H1 (cell line): ENCODE measurements around the gene COLEC11. TPM values are rescaled to one million over a fixed set of nuclear protein-coding genes. Genes with fewer than 3 reads are reported as not detected.

Experiments used
- CTCF ChIA-PET: fragments of 300-600 bp; sonication (Branson Sonifier 250); formaldehyde crosslinking; loops from one replicate; lab custom pipeline; 2021; ENCODE audit not compliant: partially characterized antibody; lab: Charles Lee
- POLR2A ChIA-PET: fragments of 300-600 bp; sonication (Branson Sonifier 250); formaldehyde crosslinking; loops from one replicate; lab custom pipeline; 2021; ENCODE audit warnings: inconsistent platforms; ENCODE audit not compliant: partially characterized antibody; lab: Charles Lee
- DNase-seq, 2 experiments: peaks; one replicate each; pipeline versions ENCODE4 v3.0.0 to v3.0.0-alpha.2; 2010 to 2022; ENCODE audit warnings: low spot score in 2 of 2, low read depth in 1 of 2, mixed read lengths in 1 of 2
- FAIRE-seq: peaks from 2 replicates; lab custom pipeline; 2011; peaks lifted over from hg19 to GRCh38; lab: Jason Lieb, UNC
- H2AFZ ChIP-seq: 2 replicates; pipeline ENCODE4 v1.8.1; 2012; ENCODE audit warnings: low read length, inconsistent platforms
- H2AK5ac ChIP-seq: 2 replicates; pipeline ENCODE4 v1.6.1; 2013; ENCODE audit warnings: low read depth, low read length
- H2BK120ac ChIP-seq: replicated peaks from 2 replicates; pipeline ENCODE3; 2013; ENCODE audit warnings: low read depth, low read length, inconsistent platforms
- H2BK12ac ChIP-seq: 2 replicates; pipeline ENCODE4 v1.6.1; 2013; ENCODE audit warnings: low read depth, low read length
- H2BK15ac ChIP-seq: 2 replicates; pipeline ENCODE4 v1.6.1; 2013; ENCODE audit warnings: low read length
- H2BK20ac ChIP-seq: 2 replicates; pipeline ENCODE4 v1.6.1; 2013; ENCODE audit warnings: low read length
- H2BK5ac ChIP-seq: 2 replicates; pipeline ENCODE4 v1.6.1; 2013; ENCODE audit warnings: low read depth, low read length
- H3K14ac ChIP-seq: 2 replicates; pipeline ENCODE4 v1.6.1; 2013; ENCODE audit warnings: inconsistent platforms; ENCODE audit not compliant: insufficient read length
- H3K18ac ChIP-seq: 2 replicates; pipeline ENCODE4 v1.6.1; 2013; ENCODE audit warnings: low read length; ENCODE audit errors: extremely low read depth
- H3K23ac ChIP-seq: 2 replicates; pipeline ENCODE4 v1.6.1; 2013; ENCODE audit warnings: inconsistent platforms; ENCODE audit not compliant: insufficient read length
- H3K23me2 ChIP-seq: 2 replicates; pipeline ENCODE4 v1.6.1; 2013; ENCODE audit warnings: low read depth, low read length
- H3K27ac ChIP-seq: 2 replicates; pipeline ENCODE4 v1.6.1; 2011; ENCODE audit warnings: low read depth, low read length, inconsistent platforms
- H3K27me3 ChIP-seq, 4 experiments: replicated peaks in 1 of 4; 1 replicate in 1 of 4; 2 replicates in 3 of 4; pipeline versions ENCODE4 v1.6.1 to v1.8.1; 2011 to 2013; ENCODE audit warnings: low read length in 3 of 4, mild to moderate bottlenecking in 3 of 4, inconsistent platforms in 2 of 4, mixed read lengths in 2 of 4, moderate library complexity in 1 of 4; ENCODE audit not compliant: control insufficient read depth in 3 of 4, insufficient read depth in 3 of 4; ENCODE audit errors: extremely low read depth in 1 of 4
- H3K36me3 ChIP-seq, 4 experiments: 2 replicates each; pipeline versions ENCODE4 v1.6.1 to v1.8.1; 2011 to 2013; ENCODE audit warnings: mild to moderate bottlenecking in 4 of 4, low read length in 3 of 4, moderate library complexity in 2 of 4, control low read depth in 1 of 4, inconsistent platforms in 1 of 4; ENCODE audit not compliant: insufficient read depth in 4 of 4, control insufficient read depth in 2 of 4
- H3K4ac ChIP-seq: replicated peaks from 2 replicates; pipeline ENCODE3; 2013; ENCODE audit warnings: low read length, low read depth, mixed read lengths, inconsistent platforms; ENCODE audit not compliant: insufficient read length
- H3K4me1 ChIP-seq, 4 experiments: replicated peaks in 1 of 4; 1 replicate in 1 of 4; 2 replicates in 3 of 4; pipeline versions ENCODE4 v1.6.1 to v1.8.1; 2011 to 2013; ENCODE audit warnings: low read length in 3 of 4, inconsistent platforms in 2 of 4, mixed read lengths in 1 of 4; ENCODE audit not compliant: insufficient read depth in 4 of 4, control insufficient read depth in 3 of 4
- H3K4me2 ChIP-seq, 2 experiments: 2 replicates each; pipeline versions ENCODE4 v1.6.1 to v1.8.1; 2011 to 2013; ENCODE audit warnings: low read depth in 2 of 2, low read length in 2 of 2, control low read depth in 1 of 2, inconsistent platforms in 1 of 2, mild to moderate bottlenecking in 1 of 2; ENCODE audit not compliant: insufficient read depth in 1 of 2
- H3K4me3 ChIP-seq, 4 experiments: fragments of 200-600, 300-600 bp in 1 of 4; sonication (generic), shearing (Covaris generic), sonication (Bioruptor Twin) in 1 of 4; 2 replicates each; pipeline versions ENCODE4 v1.5.1 to v1.8.1; 2011 to 2016; ENCODE audit warnings: low read length in 4 of 4, low read depth in 3 of 4, control low read depth in 2 of 4, inconsistent platforms in 2 of 4, mild to moderate bottlenecking in 2 of 4, mixed read lengths in 1 of 4, moderate library complexity in 1 of 4; ENCODE audit not compliant: insufficient read depth in 2 of 4; ENCODE audit errors: extremely low read depth in 1 of 4
- H3K56ac ChIP-seq: replicated peaks from 2 replicates; pipeline ENCODE3; 2013; ENCODE audit warnings: low read depth, mild to moderate bottlenecking, mixed read lengths, low read length, inconsistent platforms; ENCODE audit not compliant: insufficient read length
- H3K79me1 ChIP-seq: 2 replicates; pipeline ENCODE4 v1.6.1; 2013; ENCODE audit warnings: low read depth, low read length, control low read depth
- H3K79me2 ChIP-seq, 2 experiments: 2 replicates each; pipeline versions ENCODE4 v1.6.1 to v1.8.1; 2012 to 2013; ENCODE audit warnings: low read length in 2 of 2, mild to moderate bottlenecking in 2 of 2, inconsistent platforms in 1 of 2; ENCODE audit not compliant: insufficient read depth in 2 of 2, control insufficient read depth in 1 of 2
- H3K9ac ChIP-seq, 4 experiments: replicated peaks in 1 of 4; 1 replicate in 1 of 4; 2 replicates in 3 of 4; pipeline versions ENCODE4 v1.6.1 to v1.8.1; 2011 to 2013; ENCODE audit warnings: low read depth in 3 of 4, low read length in 3 of 4, control low read depth in 2 of 4, mild to moderate bottlenecking in 2 of 4, moderate library complexity in 2 of 4, inconsistent platforms in 1 of 4; ENCODE audit errors: extremely low read depth in 1 of 4
- H3K9me3 ChIP-seq, 2 experiments: 2 replicates each; pipeline versions ENCODE4 v1.6.1 to v1.8.1; 2012 to 2013; ENCODE audit warnings: mild to moderate bottlenecking in 2 of 2, moderate library complexity in 2 of 2, control low read depth in 1 of 2, inconsistent platforms in 1 of 2, low read depth in 1 of 2, low read length in 1 of 2, mixed read lengths in 1 of 2; ENCODE audit not compliant: insufficient read depth in 2 of 2
- H4K20me1 ChIP-seq, 2 experiments: replicated peaks in 1 of 2; 2 replicates each; pipeline versions ENCODE3 to v1.8.1; 2011 to 2013; ENCODE audit warnings: inconsistent platforms in 2 of 2, low read length in 2 of 2, mild to moderate bottlenecking in 1 of 2; ENCODE audit not compliant: insufficient read depth in 2 of 2, control insufficient read depth in 1 of 2
- H4K5ac ChIP-seq: 2 replicates; pipeline ENCODE4 v1.6.1; 2013; ENCODE audit warnings: low read length, low read depth, mixed read lengths, inconsistent platforms; ENCODE audit not compliant: insufficient read length
- H4K8ac ChIP-seq: 2 replicates; pipeline ENCODE4 v1.8.0; 2013; ENCODE audit warnings: mild to moderate bottlenecking, moderate library complexity, low read length, inconsistent platforms; ENCODE audit not compliant: insufficient read depth; ENCODE audit errors: extremely low read depth
- H4K91ac ChIP-seq: replicated peaks from 2 replicates; pipeline ENCODE3; 2013; ENCODE audit warnings: low read length, mixed read lengths, inconsistent platforms; ENCODE audit not compliant: insufficient read length
- GTF2F1 ChIP-seq: IDR thresholded peaks from 2 replicates; pipeline ENCODE4 v1.6.1; 2012; ENCODE audit warnings: low read depth, low read length, improper control_type of control experiment, borderline replicate concordance
- KDM1A ChIP-seq: fragments of 200-600, 300-600 bp; sonication (generic); IDR thresholded peaks from 2 replicates; pipeline ENCODE4 v1.7.1; 2016; ENCODE audit warnings: mild to moderate bottlenecking, low read length, borderline replicate concordance
- KDM5A ChIP-seq: fragments of 200-600 bp; IDR thresholded peaks from 2 replicates; pipeline ENCODE4 v1.7.1; 2012; ENCODE audit warnings: mild to moderate bottlenecking, low read length, inconsistent platforms, mixed read lengths
- SP1 ChIP-seq: IDR thresholded peaks from 2 replicates; pipeline ENCODE4 v1.6.1; 2011; ENCODE audit warnings: low read depth, low read length
- WGBS, 2 experiments: shearing (Covaris generic) in 1 of 2; methylation state at CpG; one replicate each; pipeline versions ENCODE4 v1.1.6 to v1.1.7; 2013 to 2015; ENCODE audit warnings: low lambda C conversion rate in 2 of 2, mixed read lengths in 2 of 2, inconsistent platforms in 1 of 2, low coverage in 1 of 2, missing lambda C conversion rate in 1 of 2; ENCODE audit not compliant: insufficient replicate concordance in 2 of 2, insufficient coverage in 1 of 2, insufficient read length in 1 of 2; ENCODE audit errors: extremely low coverage in 1 of 2, missing lambda C conversion rate in 1 of 2; 5-methylcytosine and 5-hydroxymethylcytosine counted together
- polyA plus RNA-seq, 7 experiments: library from polyadenylated mRNA; depleted of rRNA in 3 of 7; stranded (reverse) in 5 of 7; unstranded in 2 of 7; fragments of >200 nt in 5 of 7; fragments of 200-250 nt in 2 of 7; gene quantifications; 1 replicate in 5 of 7; 2 replicates in 1 of 7; 4 replicates in 1 of 7; pipeline versions ENCODE4 v1.2.1 to v1.2.3, GENCODE V29; 2011 to 2013; ENCODE audit warnings: missing spikeins in 2 of 7, mixed read lengths in 2 of 7
- total RNA-seq: library from RNA; stranded (reverse); fragmentation: NEBNext Ultra II Directional; extraction: Animal tissue kit (Norgen Biotek cat#: 25700); gene quantifications from 2 replicates; pipeline ENCODE4 v1.2.1, GENCODE V29; 2021

Gene COLEC11
- total and polyA plus RNA-seq, 2 of the 8 experiments (the other 6 are each of a cell fraction or from before 2014, with no cell fraction given): 0.47 to 0.80 TPM

DNA sequence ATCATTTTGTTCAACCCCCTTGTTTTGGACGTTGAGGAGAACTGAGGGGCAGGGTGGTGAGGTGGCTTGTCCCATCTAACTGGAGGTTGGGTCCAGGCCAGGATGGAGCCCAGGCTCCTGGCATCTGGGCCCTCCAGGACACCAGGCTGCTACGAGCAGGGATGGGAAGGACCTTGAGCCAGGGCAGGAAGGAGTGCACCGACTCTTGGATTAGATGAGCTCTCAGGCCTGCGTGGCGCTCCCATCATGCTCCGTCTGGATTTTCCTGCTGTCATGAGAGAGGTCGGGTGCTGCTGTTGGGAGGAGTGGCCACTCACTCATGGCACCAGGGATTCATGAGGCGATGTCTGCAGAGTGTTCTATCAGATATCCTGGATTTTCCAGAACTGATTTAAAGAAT lies 44.7 kb downstream of the COLEC11 start:
- Histone ChIP-seq H4K5ac (no peak overlapping the region), H3K27me3 (no peaks in the 10 kb centered on the region; a peak in 1 of 7 replicates), H2BK15ac (no peak overlapping the region), H3K9ac (no peak overlapping the region), H2BK20ac (no peak overlapping the region), H3K4me3 (no peak overlapping the region), H3K14ac (no peak overlapping the region), H3K4me1 (no peaks in the 10 kb centered on the region; a peak in 1 of 7 replicates), H3K27ac (no peak overlapping the region), H3K9me3 (no peaks in the 10 kb centered on the region), H3K23ac (no peak overlapping the region), H4K91ac (no peak overlapping the region), H4K8ac (no peak overlapping the region), H3K4me2 (no peak overlapping the region), H3K56ac (no peak overlapping the region), H3K79me1 (no peaks in the 10 kb centered on the region), H3K18ac (no peak overlapping the region), H2BK120ac (no peak overlapping the region), H2BK12ac (no peak overlapping the region), H2AK5ac (no peak overlapping the region), H4K20me1 (no peaks in the 10 kb centered on the region), H3K23me2 (no peaks in the 10 kb centered on the region), H2BK5ac (no peak overlapping the region), H3K79me2 (no peaks in the 10 kb centered on the region), H3K4ac (no peak overlapping the region), H3K36me3 (no peaks in the 10 kb centered on the region), H2AFZ (no peak overlapping the region)
- ChIA-PET CTCF (interaction anchor here (1.2 kb wide), 1 partner anchor 11 kb away, joined by 4 read pairs; no protein-coding TSS in a partner anchor), POLR2A (no interaction called here)
- FAIRE-seq (no peak), DNase-seq (peak in 1 of 2 experiments; percentile 33)
- 89% methylated on average over 8 of the region's 8 CpGs; no CpG with 5 or more reads in 1 of the 2 experiments for WGBS, 2 experiments
- TF ChIP-seq SP1: no peak
- TF ChIP-seq KDM5A: no peak
- TF ChIP-seq GTF2F1: no peak
- TF ChIP-seq KDM1A: no peak
